Naive thymus-derived CD8-positive, alpha-beta T cell (primary cell): ENCODE data around the gene METTL22. TPM values are rescaled to one million over a fixed set of nuclear protein-coding genes. Genes with fewer than 3 reads are reported as not detected.

ENCODE experiments used
- ATAC-seq, 2 donors: fragments of 150-1000 bp; cut with Tn5 transposase in 1 of 2; sonication (Bioruptor Pico), chemical (Tn5 transposase) in 1 of 2; 1 replicate in 1 of 2; 2 replicates in 1 of 2; pipeline ENCODE4 v1.10.0; 2021; ENCODE audit warnings: mild to moderate bottlenecking in 2 of 2, moderate library complexity in 2 of 2
- POLR2A ChIA-PET: fragments of 350-600 bp; sonication (Branson Sonifier 250); formaldehyde crosslinking; loops from one replicate; lab custom pipeline; 2021; ENCODE audit warnings: antibody characterized with exemption; lab: Charles Lee
- DNase-seq, 10 donors: peaks; one replicate each; pipeline versions ENCODE4 v3.0.0 to v3.0.0-alpha.2; 2020 to 2022
- H3K27ac Mint-ChIP-seq, 10 donors: one replicate each; pipeline ENCODE4 v1.8.0; 2020 to 2022; ENCODE audit warnings: mild to moderate bottlenecking in 10 of 10, mixed read lengths in 10 of 10, moderate library complexity in 4 of 10, inconsistent platforms in 1 of 10
- H3K27me3 Mint-ChIP-seq, 5 donors: one replicate each; pipeline ENCODE4 v1.8.0; 2021 to 2022; ENCODE audit warnings: mixed read lengths in 5 of 5
- H3K36me3 Mint-ChIP-seq, 3 donors: one replicate each; pipeline ENCODE4 v1.8.0; 2020 to 2022; ENCODE audit warnings: mixed read lengths in 3 of 3, mild to moderate bottlenecking in 2 of 3, inconsistent platforms in 1 of 3
- H3K4me1 Mint-ChIP-seq, 4 donors: one replicate each; pipeline ENCODE4 v1.8.0; 2021 to 2022; ENCODE audit warnings: mixed read lengths in 4 of 4
- H3K4me3 Mint-ChIP-seq, 10 donors: one replicate each; pipeline ENCODE4 v1.8.0; 2020 to 2022; ENCODE audit warnings: mild to moderate bottlenecking in 10 of 10, mixed read lengths in 10 of 10, moderate library complexity in 6 of 10, inconsistent platforms in 1 of 10
- H3K9me3 Mint-ChIP-seq, 9 donors: one replicate each; pipeline ENCODE4 v1.8.0; 2020 to 2022; ENCODE audit warnings: mixed read lengths in 9 of 9, mild to moderate bottlenecking in 3 of 9, inconsistent platforms in 1 of 9, moderate library complexity in 1 of 9
- polyA plus RNA-seq, 3 donors: library from polyadenylated mRNA; unstranded; fragments of 300-500 nt; fragmentation: Illumina TruSeq; gene quantifications; one replicate each; pipeline ENCODE4 v1.2.3, GENCODE V29; 2021
- total RNA-seq, 8 experiments: library from RNA in 2 of 8; stranded (reverse) in 2 of 8; gene quantifications; one replicate each; pipeline ENCODE4 v1.2.3 and lab custom pipeline; 2021 to 2026

METTL22 gene
- total and polyA plus RNA-seq, 5 experiments from 2014 or later: 6.9 to 52.2 (median 12.7) TPM

DNA sequence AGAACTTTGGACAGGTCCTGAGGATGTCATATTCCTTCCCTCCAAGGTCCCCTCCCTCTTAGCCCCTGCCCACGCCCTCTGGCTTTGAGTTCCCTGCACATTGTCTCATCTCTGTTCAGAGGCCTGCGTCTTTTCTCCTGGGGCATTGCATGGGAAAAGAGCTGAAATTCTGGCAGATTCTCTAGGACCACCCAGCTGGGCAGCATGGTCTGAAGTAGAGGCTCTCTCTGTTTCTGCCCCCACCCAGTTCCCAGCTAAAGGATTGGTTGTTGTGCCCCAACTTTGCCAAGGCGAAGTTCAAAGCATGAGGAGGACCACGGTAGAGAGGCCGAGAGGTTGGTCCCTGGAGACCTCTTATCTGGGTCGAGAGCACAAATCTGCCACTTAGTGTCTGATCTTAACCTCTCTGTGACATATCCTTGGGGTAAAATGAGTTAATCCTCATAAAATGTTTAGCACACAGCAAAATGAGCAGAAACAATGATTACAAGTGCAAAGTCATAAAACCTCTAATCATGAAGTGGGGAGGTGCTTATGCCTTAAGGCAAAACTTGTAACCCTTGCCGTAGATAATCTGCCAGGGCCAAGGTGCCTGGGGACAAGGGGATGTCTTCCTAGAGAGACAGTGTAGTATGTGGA is 55.4 kb downstream of the METTL22 start:
- Mint-ChIP-seq H3K4me3 (peak overlapping the region in 3 of 10 donors; percentile 5 to 45 (median 22)), H3K27me3 (no peaks in the 10 kb centered on the region), H3K36me3 (peaks cover 4 to 15% (median 11%) of the 10 kb centered on the region in 3 donors), H3K9me3 (peaks cover 0 to 14% (median 2%) of the 10 kb centered on the region in 9 donors), H3K4me1 (peaks cover 8 to 22% (median 16%) of the 10 kb centered on the region in 4 donors), H3K27ac (no peak overlapping the region)
- no peak for ATAC-seq
- POLR2A ChIA-PET: no interaction called here
- DNase-seq: no peak

GRCh38 chr16:8677481-8677880 is 56.0 kb downstream of the METTL22 start:
- Mint-ChIP-seq H3K36me3 (peaks cover 2 to 15% (median 11%) of the 10 kb centered on the region in 3 donors), H3K9me3 (peaks cover 0 to 14% (median 2%) of the 10 kb centered on the region in 9 donors), H3K4me3 (no peak overlapping the region), H3K27ac (no peak overlapping the region), H3K27me3 (no peaks in the 10 kb centered on the region), H3K4me1 (peaks cover 8 to 22% (median 16%) of the 10 kb centered on the region in 4 donors)
- POLR2A ChIA-PET: interaction anchor here (0.6 kb wide), 1 partner anchor 462 kb away, joined by 4 read pairs; no protein-coding TSS in a partner anchor
- DNase-seq: no peak
- ATAC-seq: no peak

GRCh38 chr16:8678068-8678927 is 56.8 kb downstream of the METTL22 start:
- POLR2A ChIA-PET: interaction anchor here (0.6 kb wide), 1 partner anchor 461 kb away, joined by 4 read pairs; no protein-coding TSS in a partner anchor
- H3K9me3 Mint-ChIP-seq: peaks cover 0 to 14% (median 2%) of the 10 kb centered on the region in 9 donors
- peaks cover 2 to 15% (median 11%) of the 10 kb centered on the region in 3 donors for H3K36me3 Mint-ChIP-seq
- no peak overlapping the region for H3K4me3 Mint-ChIP-seq
- H3K27ac Mint-ChIP-seq: no peak overlapping the region
- peaks cover 8 to 22% (median 16%) of the 10 kb centered on the region in 4 donors for H3K4me1 Mint-ChIP-seq
- ATAC-seq (no peak), DNase-seq (no peak)
- no peaks in the 10 kb centered on the region for H3K27me3 Mint-ChIP-seq

- Mint-ChIP-seq H3K9me3 (peaks cover 0 to 14% (median 2%) of the 10 kb centered on the region in 9 donors), H3K36me3 (peaks cover 7 to 15% (median 11%) of the 10 kb centered on the region in 3 donors), H3K27me3 (no peaks in the 10 kb centered on the region), H3K4me3 (no peak overlapping the region), H3K4me1 (peaks cover 10 to 22% (median 12%) of the 10 kb centered on the region in 4 donors), H3K27ac (no peak overlapping the region)
- POLR2A ChIA-PET: no interaction called here
- DNase-seq (no peak), ATAC-seq (no peak)
These were observed 57.7 kb downstream of the METTL22 start for GRCh38 chr16:8679151-8679550.

- H3K4me1 Mint-ChIP-seq: peaks cover 0 to 6% (median under 1%) of the 10 kb centered on the region in 4 donors
These were observed 61.2 kb downstream of the METTL22 start for GRCh38 chr16:8682551-8683259.

GRCh38 chr16:8683640-8684039 is 62.1 kb downstream of the METTL22 start:
- Mint-ChIP-seq H3K27me3 (no peaks in the 10 kb centered on the region), H3K27ac (no peak overlapping the region), H3K4me3 (no peak overlapping the region), H3K36me3 (peaks cover 11 to 29% (median 11%) of the 10 kb centered on the region in 3 donors), H3K4me1 (peaks cover 0 to 6% (median under 1%) of the 10 kb centered on the region in 4 donors), H3K9me3 (peaks cover 0 to 12% (median 2%) of the 10 kb centered on the region in 9 donors)
- POLR2A ChIA-PET: interaction anchor here (0.6 kb wide), 1 partner anchor 65 kb away, joined by 4 read pairs; no protein-coding TSS in a partner anchor
- no peak for ATAC-seq
- DNase-seq: no peak

More at GRCh38 chr16:8682551-8683259, 61.2 kb downstream of the METTL22 start:
- ATAC-seq: no peak
- Mint-ChIP-seq H3K36me3 (peaks cover 11 to 27% (median 13%) of the 10 kb centered on the region in 3 donors), H3K27ac (no peak overlapping the region), H3K4me3 (no peak overlapping the region), H3K9me3 (peaks cover 0 to 14% (median 2%) of the 10 kb centered on the region in 9 donors), H3K27me3 (no peaks in the 10 kb centered on the region)
- POLR2A ChIA-PET: no interaction called here
- DNase-seq: no peak

- Mint-ChIP-seq H3K4me1 (peaks cover 0 to 8% (median 3%) of the 10 kb centered on the region in 4 donors), H3K27me3 (no peaks in the 10 kb centered on the region), H3K36me3 (peaks cover 8 to 37% (median 26%) of the 10 kb centered on the region in 3 donors), H3K4me3 (no peak overlapping the region), H3K9me3 (peaks cover 7 to 17% (median 11%) of the 10 kb centered on the region in 9 donors), H3K27ac (peak overlapping the region in 2 of 10 donors; percentile 48 to 50)
- POLR2A ChIA-PET: no interaction called here
- no peak for DNase-seq
- ATAC-seq: no peak
These were observed 64.1 kb downstream of the METTL22 start for GRCh38 chr16:8685617-8686016.

GRCh38 chr16:8686031-8686621 is 64.6 kb downstream of the METTL22 start:
- POLR2A ChIA-PET: no interaction called here
- peaks cover 7 to 20% (median 11%) of the 10 kb centered on the region in 9 donors for H3K9me3 Mint-ChIP-seq
- DNase-seq (no peak), ATAC-seq (no peak)
- no peak overlapping the region for H3K4me3 Mint-ChIP-seq
- no peaks in the 10 kb centered on the region for H3K27me3 Mint-ChIP-seq
- peaks cover 8 to 41% (median 26%) of the 10 kb centered on the region in 3 donors for H3K36me3 Mint-ChIP-seq
- no peak overlapping the region for H3K27ac Mint-ChIP-seq
- H3K4me1 Mint-ChIP-seq: peaks cover 0 to 10% (median 3%) of the 10 kb centered on the region in 4 donors

DNA sequence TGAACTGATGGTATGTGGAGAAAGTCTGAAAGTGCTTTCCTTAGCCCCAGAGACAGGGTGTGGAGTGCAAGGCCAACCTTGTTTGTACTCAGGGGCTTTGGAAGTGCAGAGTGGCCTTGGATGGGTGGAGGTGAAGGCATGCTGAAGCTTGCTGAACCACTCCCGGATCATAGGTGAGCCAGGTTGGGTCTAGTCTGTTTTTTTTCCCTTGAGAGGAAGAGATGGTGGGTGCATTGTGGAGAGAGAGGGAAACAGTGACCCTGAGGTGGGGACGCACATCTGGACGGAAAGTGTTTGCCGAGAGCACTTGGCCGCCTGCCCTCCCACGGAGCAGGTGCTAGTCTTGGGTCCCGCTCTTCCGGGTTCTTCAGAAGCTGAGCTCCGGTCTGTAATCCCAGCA is 65.4 kb downstream of the METTL22 start:
- Mint-ChIP-seq H3K27ac (peak overlapping the region in 1 of 10 donors; percentile 76), H3K36me3 (peaks cover 8 to 41% (median 28%) of the 10 kb centered on the region in 3 donors), H3K9me3 (peaks cover 7 to 20% (median 11%) of the 10 kb centered on the region in 9 donors), H3K4me1 (peaks cover 0 to 10% (median 3%) of the 10 kb centered on the region in 4 donors), H3K27me3 (no peaks in the 10 kb centered on the region), H3K4me3 (no peak overlapping the region)
- POLR2A ChIA-PET: no interaction called here
- DNase-seq: no peak
- no peak for ATAC-seq

DNA sequence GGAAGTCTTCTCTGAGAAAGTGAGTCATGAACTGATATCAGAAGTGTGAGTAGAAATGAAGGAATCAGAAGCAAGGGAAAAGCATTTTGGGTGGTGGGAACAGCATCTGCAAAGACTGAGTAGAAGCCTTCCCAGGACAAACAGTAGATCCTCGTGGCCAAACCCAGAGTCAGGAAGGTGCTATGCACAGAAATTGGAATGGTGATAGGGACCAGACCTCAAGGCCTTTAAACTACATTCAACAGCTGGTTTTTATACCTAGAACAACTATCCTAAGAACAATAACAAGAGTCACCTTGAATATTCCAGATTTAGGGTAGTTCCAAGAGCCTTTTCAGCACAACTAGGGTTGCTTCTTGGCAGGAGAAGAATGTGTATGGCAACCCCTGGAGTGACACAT is 68.2 kb downstream of the METTL22 start:
- ATAC-seq (no peak), DNase-seq (no peak)
- peaks cover 8 to 43% (median 27%) of the 10 kb centered on the region in 3 donors for H3K36me3 Mint-ChIP-seq
- no peaks in the 10 kb centered on the region for H3K27me3 Mint-ChIP-seq
- no peak overlapping the region for H3K27ac Mint-ChIP-seq
- POLR2A ChIA-PET: no interaction called here
- H3K4me3 Mint-ChIP-seq: no peak overlapping the region
- peaks cover 0 to 8% (median 0%) of the 10 kb centered on the region in 4 donors for H3K4me1 Mint-ChIP-seq
- peaks cover 7 to 20% (median 11%) of the 10 kb centered on the region in 9 donors for H3K9me3 Mint-ChIP-seq

DNA sequence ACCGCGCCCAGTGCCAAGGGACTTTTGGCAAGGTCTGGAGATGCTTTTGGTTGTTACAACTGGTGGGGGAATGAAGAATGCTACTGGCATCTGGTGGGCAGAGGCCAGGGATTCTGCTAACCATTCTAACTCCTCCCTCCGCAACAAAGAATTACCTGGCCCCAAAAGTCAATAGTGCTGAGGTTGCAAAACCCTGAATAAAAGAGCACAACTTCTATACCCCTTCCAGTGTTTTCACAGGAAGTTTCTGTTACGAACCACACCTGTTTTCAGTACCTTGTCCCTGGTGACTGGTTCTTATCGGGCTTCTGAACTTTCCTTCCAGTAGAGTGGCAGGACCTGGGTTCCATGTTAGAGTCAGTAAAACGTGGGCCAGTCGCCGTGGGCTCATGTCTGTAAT is 70.2 kb downstream of the METTL22 start:
- Mint-ChIP-seq H3K4me3 (no peak overlapping the region), H3K36me3 (peaks cover 8 to 40% (median 28%) of the 10 kb centered on the region in 3 donors), H3K27ac (no peak overlapping the region), H3K27me3 (no peaks in the 10 kb centered on the region), H3K4me1 (peaks cover 0 to 8% (median 0%) of the 10 kb centered on the region in 4 donors), H3K9me3 (peaks cover 7 to 20% (median 11%) of the 10 kb centered on the region in 9 donors)
- DNase-seq (no peak), ATAC-seq (no peak)
- POLR2A ChIA-PET: no interaction called here
